GM12878 (cell line): Measurements from ENCODE around the gene GALT. TPM values are rescaled to one million over a fixed set of nuclear protein-coding genes. Genes with fewer than 3 reads are reported as not detected.
A peak's percentile ranks its signal among the peaks of the same experiment; 100 is the strongest.

Experiments used
- BCL11A ChIP-seq: IDR thresholded peaks from 2 replicates; pipeline ENCODE4 v1.6.1; 2011; ENCODE audit warnings: low read depth, low read length
- BCL3 ChIP-seq: IDR thresholded peaks from 2 replicates; pipeline ENCODE4 v1.6.1; 2011; ENCODE audit warnings: borderline replicate concordance, low read depth, mild to moderate bottlenecking, moderate library complexity, low read length; ENCODE audit not compliant: insufficient read depth, poor library complexity, severe bottlenecking
- BRCA1 ChIP-seq: IDR thresholded peaks from 2 replicates; pipeline ENCODE4 v1.6.1; 2011; ENCODE audit warnings: low read depth, low read length, improper control_type of control experiment
- CBX3 ChIP-seq: fragments of 200-600 bp; sonication (generic); IDR thresholded peaks from 2 replicates; pipeline ENCODE4 v1.6.1; 2016; ENCODE audit warnings: low read depth, borderline replicate concordance
- CHD2 ChIP-seq: IDR thresholded peaks from 2 replicates; pipeline ENCODE4 v1.6.1; 2011; ENCODE audit warnings: low read depth, low read length, improper control_type of control experiment, borderline replicate concordance
- CREM ChIP-seq: IDR thresholded peaks from 2 replicates; pipeline ENCODE4 v1.6.1; 2014; ENCODE audit warnings: antibody characterized with exemption, low read depth
- DPF2 ChIP-seq: fragments of 450-650 bp; IDR thresholded peaks from 2 replicates; pipeline ENCODE4 v1.6.1; 2017; ENCODE audit warnings: mild to moderate bottlenecking
- GABPA ChIP-seq: IDR thresholded peaks from 2 replicates; pipeline ENCODE4 v1.6.1; 2014; ENCODE audit warnings: antibody characterized with exemption, low read depth, mild to moderate bottlenecking, inconsistent platforms
- KAT2A ChIP-seq: conservative IDR thresholded peaks from 2 replicates; pipeline ENCODE4 v1.6.1; 2011; ENCODE audit warnings: low read depth, low read length; ENCODE audit not compliant: control insufficient read depth
- MTA2 ChIP-seq: fragments of 450-650 bp; IDR thresholded peaks from 2 replicates; pipeline ENCODE4 v1.6.1; 2016; ENCODE audit warnings: low read depth, mild to moderate bottlenecking, moderate library complexity
- RELB ChIP-seq: fragments of 450-650 bp; IDR thresholded peaks from 2 replicates; pipeline ENCODE4 v1.6.1; 2017; ENCODE audit warnings: low read depth, mild to moderate bottlenecking, moderate library complexity
- SPI1 ChIP-seq: IDR thresholded peaks from 2 replicates; pipeline ENCODE4 v1.6.1; 2011; ENCODE audit warnings: low read depth, mild to moderate bottlenecking, low read length, moderate library complexity, borderline replicate concordance; ENCODE audit not compliant: insufficient read depth
- SREBF1 ChIP-seq: IDR thresholded peaks from 2 replicates; pipeline ENCODE4 v1.6.1; 2012; ENCODE audit warnings: mild to moderate bottlenecking, low read length
- TCF3 ChIP-seq: IDR thresholded peaks from 2 replicates; pipeline ENCODE4 v1.6.1; 2012; ENCODE audit warnings: low read depth, mild to moderate bottlenecking, low read length, borderline replicate concordance; ENCODE audit not compliant: insufficient read depth
- YY1 ChIP-seq: IDR thresholded peaks from 2 replicates; pipeline ENCODE4 v1.6.1; 2011; ENCODE audit warnings: low read depth, mild to moderate bottlenecking, low read length
- ZBTB33 ChIP-seq: fragments of 450-650 bp; IDR thresholded peaks from 2 replicates; pipeline ENCODE4 v1.6.1; 2017; ENCODE audit warnings: mild to moderate bottlenecking
- polyA plus RNA-seq, 11 experiments: library from polyadenylated mRNA; depleted of rRNA in 4 of 11; unstranded in 6 of 11; stranded (reverse) in 5 of 11; fragments of >200 nt; fragmentation: Nextera tagmentation in 4 of 11; fragmentation: Illumina TruSeq in 1 of 11; extraction: Ambion mirVana in 4 of 11; extraction: Trizol in 1 of 11; gene quantifications; 1 replicate in 1 of 11; 2 replicates in 10 of 11; pipeline versions ENCODE4 v1.2.1 to v1.2.3, GENCODE V29; 2011 to 2016; ENCODE audit warnings: inconsistent platforms in 2 of 11, missing spikeins in 2 of 11, low read depth in 1 of 11
- total RNA-seq, 4 experiments: library from RNA; depleted of rRNA in 3 of 4; stranded (reverse); fragments of >200 nt in 3 of 4; fragmentation: Illumina TruSeq in 1 of 4; extraction: Trizol in 1 of 4; gene quantifications; 2 replicates each; pipeline versions ENCODE4 v1.2.1 to v1.2.3, GENCODE V29; 2013 to 2021

Gene GALT
- total and polyA plus RNA-seq, 10 of the 15 experiments (the other 5 are each of a cell fraction or from before 2014, with no cell fraction given), result 9.3 to 34.1 (median 26.9) TPM

GRCh38 chr9:34665381-34666250 lies 19.1 kb downstream of the GALT start (continued):
- TF ChIP-seq MTA2 (no peak), KAT2A (no peak), RELB (peak; percentile 32; the same call in 1 of the 2 replicates), ZBTB33 (no peak), GABPA (peak; percentile 84), SREBF1 (no peak), BCL3 (no peak), CREM (peak; percentile 96), TCF3 (no peak), BCL11A (no peak), YY1 (0 out of 2 replicates have a peak, but pooled peaks have one; percentile 28), CBX3 (no peak), BRCA1 (no peak), SPI1 (no peak), CHD2 (no peak), DPF2 (no peak)
